ENCODE data around the gene SLC25A22.

The SLC25A22 gene

DNA sequence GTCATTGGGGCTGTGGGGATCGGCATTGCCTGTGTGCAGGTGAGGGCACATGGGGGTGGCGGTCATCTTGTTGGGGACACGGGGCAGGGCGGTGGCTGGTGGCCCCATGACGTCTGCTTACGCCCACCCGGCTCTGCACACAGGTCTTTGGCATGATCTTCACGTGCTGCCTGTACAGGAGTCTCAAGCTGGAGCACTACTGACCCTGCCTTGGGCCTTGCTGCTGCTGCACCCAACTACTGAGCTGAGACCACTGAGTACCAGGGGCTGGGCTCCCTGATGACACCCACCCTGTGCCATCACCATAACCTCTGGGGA lies 39.9 kb upstream of the SLC25A22 start:
- no peak for DNase-seq (ENCODE audit: low read depth in 1 of 2, low spot score in 1 of 2)
- TF ChIP-seq, protein P1, sequence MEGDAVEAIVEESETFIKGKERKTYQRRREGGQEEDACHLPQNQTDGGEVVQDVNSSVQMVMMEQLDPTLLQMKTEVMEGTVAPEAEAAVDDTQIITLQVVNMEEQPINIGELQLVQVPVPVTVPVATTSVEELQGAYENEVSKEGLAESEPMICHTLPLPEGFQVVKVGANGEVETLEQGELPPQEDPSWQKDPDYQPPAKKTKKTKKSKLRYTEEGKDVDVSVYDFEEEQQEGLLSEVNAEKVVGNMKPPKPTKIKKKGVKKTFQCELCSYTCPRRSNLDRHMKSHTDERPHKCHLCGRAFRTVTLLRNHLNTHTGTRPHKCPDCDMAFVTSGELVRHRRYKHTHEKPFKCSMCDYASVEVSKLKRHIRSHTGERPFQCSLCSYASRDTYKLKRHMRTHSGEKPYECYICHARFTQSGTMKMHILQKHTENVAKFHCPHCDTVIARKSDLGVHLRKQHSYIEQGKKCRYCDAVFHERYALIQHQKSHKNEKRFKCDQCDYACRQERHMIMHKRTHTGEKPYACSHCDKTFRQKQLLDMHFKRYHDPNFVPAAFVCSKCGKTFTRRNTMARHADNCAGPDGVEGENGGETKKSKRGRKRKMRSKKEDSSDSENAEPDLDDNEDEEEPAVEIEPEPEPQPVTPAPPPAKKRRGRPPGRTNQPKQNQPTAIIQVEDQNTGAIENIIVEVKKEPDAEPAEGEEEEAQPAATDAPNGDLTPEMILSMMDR (IDR thresholded peaks at IDR 0.05; ENCODE audit: insufficient read depth, low read length) = no peak
- no peak for TF ChIP-seq GABPA (IDR thresholded peaks at IDR 0.05; ENCODE audit: low read depth)
- no peak for TF ChIP-seq SPI1 (IDR thresholded peaks at IDR 0.05; ENCODE audit: borderline replicate concordance, low read depth)
- TF ChIP-seq, protein P2, sequence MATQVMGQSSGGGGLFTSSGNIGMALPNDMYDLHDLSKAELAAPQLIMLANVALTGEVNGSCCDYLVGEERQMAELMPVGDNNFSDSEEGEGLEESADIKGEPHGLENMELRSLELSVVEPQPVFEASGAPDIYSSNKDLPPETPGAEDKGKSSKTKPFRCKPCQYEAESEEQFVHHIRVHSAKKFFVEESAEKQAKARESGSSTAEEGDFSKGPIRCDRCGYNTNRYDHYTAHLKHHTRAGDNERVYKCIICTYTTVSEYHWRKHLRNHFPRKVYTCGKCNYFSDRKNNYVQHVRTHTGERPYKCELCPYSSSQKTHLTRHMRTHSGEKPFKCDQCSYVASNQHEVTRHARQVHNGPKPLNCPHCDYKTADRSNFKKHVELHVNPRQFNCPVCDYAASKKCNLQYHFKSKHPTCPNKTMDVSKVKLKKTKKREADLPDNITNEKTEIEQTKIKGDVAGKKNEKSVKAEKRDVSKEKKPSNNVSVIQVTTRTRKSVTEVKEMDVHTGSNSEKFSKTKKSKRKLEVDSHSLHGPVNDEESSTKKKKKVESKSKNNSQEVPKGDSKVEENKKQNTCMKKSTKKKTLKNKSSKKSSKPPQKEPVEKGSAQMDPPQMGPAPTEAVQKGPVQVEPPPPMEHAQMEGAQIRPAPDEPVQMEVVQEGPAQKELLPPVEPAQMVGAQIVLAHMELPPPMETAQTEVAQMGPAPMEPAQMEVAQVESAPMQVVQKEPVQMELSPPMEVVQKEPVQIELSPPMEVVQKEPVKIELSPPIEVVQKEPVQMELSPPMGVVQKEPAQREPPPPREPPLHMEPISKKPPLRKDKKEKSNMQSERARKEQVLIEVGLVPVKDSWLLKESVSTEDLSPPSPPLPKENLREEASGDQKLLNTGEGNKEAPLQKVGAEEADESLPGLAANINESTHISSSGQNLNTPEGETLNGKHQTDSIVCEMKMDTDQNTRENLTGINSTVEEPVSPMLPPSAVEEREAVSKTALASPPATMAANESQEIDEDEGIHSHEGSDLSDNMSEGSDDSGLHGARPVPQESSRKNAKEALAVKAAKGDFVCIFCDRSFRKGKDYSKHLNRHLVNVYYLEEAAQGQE (IDR thresholded peaks at IDR 0.05; ENCODE audit: insufficient replicate concordance, low read depth) = no peak
- no peak for TF ChIP-seq POLR2AphosphoS5 (IDR thresholded peaks at IDR 0.05; ENCODE audit: low read depth)
- no peak overlapping the region for H3K4me3 ChIP-seq (replicated peaks; ENCODE audit: insufficient read depth, low read length)
- no peaks in the 10 kb centered on the region for H3K27me3 ChIP-seq (ENCODE audit: insufficient read depth, poor library complexity, severe bottlenecking)
- no peak overlapping the region for H3K27ac ChIP-seq (replicated peaks)

DNA sequence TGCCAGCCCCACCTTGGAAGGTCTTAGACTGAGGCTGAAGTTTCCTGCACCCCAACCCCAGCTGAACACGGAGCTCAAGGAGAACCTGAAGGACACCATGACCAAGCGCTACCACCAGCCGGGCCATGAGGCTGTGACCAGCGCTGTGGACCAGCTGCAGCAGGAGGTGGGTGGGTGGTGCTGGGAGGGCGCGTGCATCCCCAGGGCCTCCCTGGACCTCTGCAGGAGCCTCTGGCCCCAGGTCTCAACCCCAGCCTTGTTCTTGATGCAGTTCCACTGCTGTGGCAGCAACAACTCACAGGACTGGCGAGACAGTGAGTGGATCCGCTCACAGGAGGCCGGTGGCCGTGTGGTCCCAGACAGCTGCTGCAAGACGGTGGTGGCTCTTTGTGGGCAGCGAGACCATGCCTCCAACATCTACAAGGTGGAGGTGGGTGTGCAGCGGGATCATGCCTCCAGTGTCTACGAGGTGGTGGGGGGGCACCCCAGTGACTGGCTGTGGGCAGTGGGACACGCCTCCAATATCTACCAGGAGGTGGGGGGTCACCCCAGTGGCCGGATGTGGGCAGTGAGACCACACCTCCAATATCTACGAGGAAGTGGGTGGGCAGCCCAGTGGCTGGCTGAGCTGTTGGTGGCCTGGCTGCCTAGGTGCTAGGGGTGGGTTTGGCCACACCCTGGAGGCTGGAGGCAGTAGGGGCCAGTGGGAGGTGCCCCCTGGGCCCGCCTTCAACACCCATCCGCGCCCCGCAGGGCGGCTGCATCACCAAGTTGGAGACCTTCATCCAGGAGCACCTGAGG lies 39.3 kb upstream of the SLC25A22 start:
- H3K27me3 ChIP-seq (ENCODE audit: insufficient read depth, poor library complexity, severe bottlenecking) = no peaks in the 10 kb centered on the region
- TF ChIP-seq, protein P1 (IDR thresholded peaks at IDR 0.05; ENCODE audit: insufficient read depth, low read length) = no peak
- TF ChIP-seq, protein P2 (IDR thresholded peaks at IDR 0.05; ENCODE audit: insufficient replicate concordance, low read depth) = no peak
- TF ChIP-seq POLR2AphosphoS5 (IDR thresholded peaks at IDR 0.05; ENCODE audit: low read depth) = no peak
- no peak for TF ChIP-seq GABPA (IDR thresholded peaks at IDR 0.05; ENCODE audit: low read depth)
- TF ChIP-seq SPI1 (IDR thresholded peaks at IDR 0.05; ENCODE audit: borderline replicate concordance, low read depth) = no peak
- DNase-seq (ENCODE audit: low read depth in 1 of 2, low spot score in 1 of 2) = no peak
- no peak overlapping the region for H3K27ac ChIP-seq (replicated peaks)
- no peak overlapping the region for H3K4me3 ChIP-seq (replicated peaks; ENCODE audit: insufficient read depth, low read length)

- no peak for DNase-seq (ENCODE audit: low read depth in 1 of 2, low spot score in 1 of 2)
- Histone ChIP-seq H3K27ac (replicated peaks) (no peak overlapping the region), H3K4me3 (replicated peaks; ENCODE audit: insufficient read depth, low read length) (no peak overlapping the region), H3K27me3 (ENCODE audit: insufficient read depth, poor library complexity, severe bottlenecking) (no peaks in the 10 kb centered on the region)
- peak; percentile 42; the same call in 1 of the 2 replicates for TF ChIP-seq POLR2AphosphoS5 (IDR thresholded peaks at IDR 0.05; ENCODE audit: low read depth)
- TF ChIP-seq, protein P2 (IDR thresholded peaks at IDR 0.05; ENCODE audit: insufficient replicate concordance, low read depth) = no peak
Observed at GRCh38 chr11:836700-837099, 38.6 kb upstream of the SLC25A22 start.
